GM19468 (cell line): ENCODE results near the gene AGPAT4.
"Not testable (repeated sequence)": the region's sequence is repeated elsewhere in the genome, so short reads cannot be mapped to it uniquely, and the experiment has no call there.

Source experiments
- ATAC-seq: cut with Tn5 transposase; IDR thresholded peaks from one replicate; pipeline ENCODE4 v1.9.1; 2021; ENCODE audit warnings: mild to moderate bottlenecking, moderate library complexity, moderate number of reproducible peaks; ENCODE audit not compliant: unreplicated experiment; ENCODE audit errors: extremely low read depth

AGPAT4 gene

DNA sequence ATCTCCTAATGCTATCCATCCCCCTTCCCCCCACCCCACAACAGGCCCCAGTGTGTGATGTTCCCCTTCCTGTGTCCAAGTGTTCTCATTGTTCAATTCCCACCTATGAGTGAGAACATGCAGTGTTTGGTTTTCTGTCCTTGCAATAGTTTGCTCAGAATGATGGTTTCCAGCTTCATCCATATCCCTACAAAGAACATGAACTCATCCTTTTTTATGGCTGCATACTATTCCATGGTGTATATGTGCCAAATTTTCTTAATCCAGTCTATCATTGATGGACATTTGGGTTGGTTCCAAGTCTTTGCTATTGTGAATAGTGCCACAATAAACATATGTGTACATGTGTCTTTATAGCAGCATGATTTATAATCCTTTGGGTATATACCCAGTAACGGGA, 101.1 kb downstream of the AGPAT4 start:
- not testable (repeated sequence) for ATAC-seq

DNA sequence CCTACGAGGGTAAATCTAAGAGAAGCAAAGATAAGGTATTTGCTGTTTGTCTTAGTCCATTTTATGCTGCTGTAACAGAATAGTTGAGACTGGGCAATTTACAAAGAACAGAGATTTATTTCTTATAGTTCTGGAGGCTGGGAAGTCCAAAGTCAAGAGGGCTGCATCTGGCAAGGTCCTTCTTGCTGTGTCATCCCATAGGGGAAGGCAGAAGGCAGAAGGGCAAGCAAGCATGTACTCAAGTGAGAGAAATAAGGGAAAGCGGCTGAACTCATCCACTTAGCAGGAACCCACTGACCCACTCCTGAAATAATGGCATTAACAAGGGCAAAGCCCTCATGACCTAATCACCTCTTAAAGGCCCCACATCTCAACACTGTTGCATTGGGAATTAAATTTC, 102.7 kb downstream of the AGPAT4 start:
- ATAC-seq, result no peak

DNA sequence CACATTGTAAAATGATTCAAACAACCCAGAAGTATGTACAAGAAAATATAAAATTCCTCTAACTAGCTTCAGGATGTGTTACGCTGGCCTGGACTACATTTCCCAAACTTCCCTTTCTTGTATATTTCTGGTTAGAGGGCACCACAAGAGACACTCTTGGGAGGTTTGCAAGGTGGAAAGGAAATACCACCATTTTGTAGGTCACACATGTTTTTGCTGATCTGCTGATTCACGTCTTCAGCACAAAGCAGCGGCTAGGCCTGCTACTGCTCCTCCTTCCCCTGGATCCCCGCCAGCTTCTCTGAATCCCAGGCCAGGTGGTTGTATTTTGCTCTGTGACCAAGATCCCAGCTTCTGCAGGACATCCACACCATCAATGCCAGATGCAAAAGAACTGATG, 104.2 kb downstream of the AGPAT4 start:
- ATAC-seq, result no peak

DNA sequence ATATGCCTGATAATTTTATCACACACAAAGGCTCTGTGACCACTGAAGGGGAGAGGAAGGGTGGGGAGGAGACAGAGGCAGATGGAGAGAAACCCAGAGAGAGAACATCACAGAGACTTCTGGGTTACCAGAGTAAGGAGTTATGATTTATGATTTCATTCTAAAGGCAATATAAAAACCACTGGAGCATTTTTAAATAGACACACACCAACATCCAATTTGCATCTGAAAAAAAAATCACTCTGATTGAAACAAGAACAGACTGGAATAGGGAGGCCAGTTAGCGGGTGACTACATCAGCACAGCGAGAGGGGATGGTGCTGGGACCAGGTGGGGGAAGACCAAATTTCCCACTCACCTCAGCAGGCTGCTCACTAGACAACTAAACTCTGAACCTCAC, 104.8 kb downstream of the AGPAT4 start:
- no peak for ATAC-seq

DNA sequence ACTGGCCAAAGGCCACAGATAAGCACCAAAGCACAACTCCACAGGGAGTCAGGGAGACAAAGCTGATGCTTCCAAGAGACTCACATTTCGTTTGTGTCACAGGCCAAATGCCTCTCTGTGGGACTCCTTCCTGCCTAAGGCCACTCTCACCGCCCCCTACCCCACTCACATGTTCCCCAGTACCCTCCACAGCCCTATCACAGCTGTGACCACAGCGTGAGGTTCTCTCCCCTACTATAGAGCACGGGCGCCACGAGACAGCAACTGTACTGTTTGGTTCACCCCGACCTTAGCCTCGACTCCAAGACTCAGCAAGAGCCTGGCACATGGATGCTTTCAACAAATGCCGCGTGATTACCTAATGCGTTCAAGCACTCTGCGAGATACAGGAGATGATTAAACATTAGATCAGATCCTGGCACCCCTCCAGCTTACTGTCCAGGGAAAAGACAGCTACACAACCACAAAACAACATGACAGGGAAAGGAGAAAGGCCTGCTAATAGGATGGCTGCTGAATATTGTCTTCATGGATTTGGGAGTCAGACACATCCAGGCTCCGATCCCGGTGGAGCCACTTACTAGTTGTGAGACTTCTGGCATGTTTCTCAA, 105.5 kb downstream of the AGPAT4 start:
- ATAC-seq, result no peak

DNA sequence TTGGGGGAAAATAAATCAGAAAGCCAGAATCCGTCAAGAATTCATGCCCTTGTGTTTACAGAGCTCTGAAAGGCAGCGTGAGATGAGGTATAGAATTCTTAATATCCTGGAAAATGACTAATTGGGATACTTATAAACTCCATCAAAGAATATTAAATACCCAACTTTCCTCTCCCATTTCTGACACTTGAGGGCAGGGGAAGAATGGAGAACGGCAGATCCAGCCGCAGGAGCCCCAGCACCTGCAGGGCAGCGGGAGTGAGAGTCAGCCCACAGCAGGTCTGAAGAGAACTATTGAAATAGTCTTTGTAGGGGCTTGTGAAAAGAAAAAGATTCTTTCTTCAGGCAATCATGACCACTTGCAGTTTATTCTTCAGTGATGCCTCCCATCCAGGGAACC, 107.2 kb downstream of the AGPAT4 start:
- ATAC-seq, result no peak

DNA sequence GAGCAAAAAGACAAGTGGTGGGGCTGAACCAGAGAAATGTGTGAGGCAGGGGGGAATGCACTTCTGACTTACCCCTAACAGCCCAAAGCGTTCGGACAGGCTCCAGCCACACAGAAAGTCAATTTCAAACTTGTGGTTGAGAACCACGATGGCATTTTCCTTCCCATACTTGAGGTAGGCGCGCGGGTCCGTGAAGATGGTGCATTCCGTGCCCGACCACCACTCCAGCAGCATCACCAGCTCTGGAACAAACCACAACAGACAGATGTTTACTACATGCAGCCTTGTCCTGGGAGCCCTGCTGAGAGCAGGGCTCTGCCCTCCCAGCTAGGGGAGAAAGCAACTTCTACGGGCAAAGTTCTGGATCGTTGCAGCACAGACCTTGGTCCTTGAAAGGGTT, 107.7 kb downstream of the AGPAT4 start:
- no peak for ATAC-seq

DNA sequence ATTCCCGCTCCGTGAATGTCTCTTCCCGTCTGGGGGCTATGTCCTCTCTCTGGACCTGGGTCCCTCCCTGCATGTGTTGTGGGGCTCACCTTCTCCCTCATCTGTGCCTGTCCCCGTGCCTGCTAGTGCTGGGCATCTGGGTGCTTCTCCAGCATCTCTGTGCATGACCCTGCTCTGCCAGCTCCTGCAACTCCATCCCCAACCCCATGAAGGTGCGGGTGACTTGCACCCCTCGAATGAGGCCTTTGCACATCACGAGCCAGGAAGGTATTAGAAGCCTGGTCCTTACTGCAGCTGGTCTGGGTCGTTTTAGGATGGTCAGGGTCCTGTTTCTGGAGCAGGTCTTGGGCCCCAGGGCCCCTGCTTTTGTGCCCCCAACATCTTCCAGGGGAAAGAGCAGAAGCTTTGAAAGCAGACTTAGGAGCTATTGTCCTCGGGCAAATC, 109.7 kb downstream of the AGPAT4 start:
- ATAC-seq, result no peak

DNA sequence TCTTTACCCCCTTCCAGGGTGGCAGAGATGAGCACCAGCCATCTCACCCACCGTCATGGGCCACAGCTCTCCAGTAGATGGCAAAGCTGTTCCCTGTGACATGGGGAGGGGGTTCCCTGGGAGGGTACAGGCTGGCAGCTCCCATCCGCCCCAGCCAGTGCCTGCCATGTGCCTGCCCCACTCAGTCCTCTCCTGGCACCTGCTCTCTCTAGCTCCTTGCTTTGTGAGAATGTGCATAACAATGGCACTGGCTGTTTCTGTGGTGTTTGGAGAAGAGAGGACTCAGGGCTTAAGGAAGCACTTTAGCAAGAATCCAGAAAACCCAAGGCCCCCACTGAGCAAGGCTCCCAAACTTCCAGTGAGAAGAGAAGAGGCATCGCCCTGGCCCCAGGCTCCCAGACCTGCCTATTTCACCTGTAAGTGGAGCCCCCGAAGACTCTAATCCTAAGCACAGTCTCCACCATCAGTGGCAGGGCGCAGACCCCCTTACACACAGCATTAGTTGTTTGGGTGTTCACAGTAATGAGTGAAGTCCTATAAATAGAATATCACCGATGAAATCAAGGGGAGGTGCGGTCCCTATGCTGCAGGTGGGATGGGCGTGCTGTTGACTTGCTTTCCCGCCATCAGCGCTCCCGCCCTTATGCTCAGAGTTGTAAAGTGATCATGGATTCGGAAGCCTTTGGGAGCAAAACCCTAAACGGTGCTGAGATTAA, 110.2 kb downstream of the AGPAT4 start:
- ATAC-seq, result no peak

DNA sequence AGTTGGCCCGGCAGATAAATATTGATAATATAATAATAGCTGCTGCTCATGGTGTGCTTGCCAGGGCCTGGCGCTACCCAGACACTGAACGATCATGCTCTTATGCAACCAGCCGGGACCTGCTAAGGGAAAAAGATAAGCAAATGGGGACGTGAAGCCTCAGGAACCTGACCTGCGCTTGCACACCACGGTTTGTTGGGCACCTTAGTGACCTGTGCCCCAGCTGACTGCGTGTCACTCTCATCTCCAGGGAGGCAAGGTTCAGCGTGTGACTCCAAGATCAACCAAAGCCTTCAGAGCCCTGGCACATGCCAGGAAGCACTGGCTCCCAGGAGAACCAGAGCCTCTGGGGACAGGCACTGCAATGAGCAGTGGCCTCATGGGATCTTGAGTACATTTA, 111.1 kb downstream of the AGPAT4 start:
- no peak for ATAC-seq

DNA sequence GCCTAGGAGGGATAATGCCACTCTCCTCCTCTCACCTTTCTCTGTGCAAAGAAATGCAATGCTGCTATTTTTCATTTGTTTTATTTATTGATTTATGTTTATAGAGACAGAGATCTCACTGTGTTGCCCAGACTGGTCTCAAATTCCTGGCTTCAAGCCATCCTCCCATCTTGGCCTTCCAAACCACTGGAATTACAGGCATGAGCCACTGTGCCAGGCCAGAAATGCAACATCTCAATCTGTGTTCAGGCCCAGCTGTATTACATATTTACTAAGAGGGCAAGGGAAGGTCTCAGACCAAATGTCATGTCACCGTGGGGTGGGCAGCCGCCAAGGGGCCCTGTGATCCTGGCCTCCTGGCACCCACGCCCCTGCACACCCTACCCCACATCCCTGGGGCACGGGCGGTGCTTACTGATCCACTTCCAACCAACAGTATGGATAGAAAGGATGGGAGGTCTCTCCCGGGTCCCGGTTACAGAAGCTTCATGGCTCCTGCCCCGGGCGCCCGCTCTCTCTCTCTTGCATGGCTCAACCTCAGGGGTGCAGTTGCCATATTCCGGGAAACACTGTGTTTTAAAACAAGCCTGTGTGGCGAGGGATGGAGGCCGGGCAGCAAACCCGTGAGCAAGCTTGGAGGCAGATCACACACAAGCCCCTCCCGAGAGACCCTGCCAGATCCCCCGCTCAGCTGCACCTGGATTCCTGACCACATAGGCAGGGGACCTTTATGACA, 111.8 kb downstream of the AGPAT4 start:
- ATAC-seq, result no peak

DNA sequence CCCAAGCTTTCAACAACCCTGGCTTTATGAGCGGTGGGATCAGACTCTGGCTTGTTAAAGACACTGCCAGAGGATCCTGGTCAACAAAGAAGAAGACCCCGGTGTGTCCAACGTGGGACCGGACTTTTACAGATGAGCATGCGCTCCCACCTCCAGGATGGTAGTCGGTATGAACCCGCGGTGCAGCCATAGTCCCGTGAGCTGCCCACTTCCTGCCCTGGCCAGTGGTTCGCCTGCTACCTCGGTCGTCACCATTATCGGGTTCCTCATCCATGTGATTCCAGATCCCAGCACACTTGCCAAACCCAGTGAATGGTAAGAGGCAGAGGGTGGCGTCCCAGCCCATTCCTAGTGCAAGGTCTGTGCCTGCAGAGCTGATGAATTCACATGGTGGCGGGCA, 112.7 kb downstream of the AGPAT4 start:
- ATAC-seq, result no peak

DNA sequence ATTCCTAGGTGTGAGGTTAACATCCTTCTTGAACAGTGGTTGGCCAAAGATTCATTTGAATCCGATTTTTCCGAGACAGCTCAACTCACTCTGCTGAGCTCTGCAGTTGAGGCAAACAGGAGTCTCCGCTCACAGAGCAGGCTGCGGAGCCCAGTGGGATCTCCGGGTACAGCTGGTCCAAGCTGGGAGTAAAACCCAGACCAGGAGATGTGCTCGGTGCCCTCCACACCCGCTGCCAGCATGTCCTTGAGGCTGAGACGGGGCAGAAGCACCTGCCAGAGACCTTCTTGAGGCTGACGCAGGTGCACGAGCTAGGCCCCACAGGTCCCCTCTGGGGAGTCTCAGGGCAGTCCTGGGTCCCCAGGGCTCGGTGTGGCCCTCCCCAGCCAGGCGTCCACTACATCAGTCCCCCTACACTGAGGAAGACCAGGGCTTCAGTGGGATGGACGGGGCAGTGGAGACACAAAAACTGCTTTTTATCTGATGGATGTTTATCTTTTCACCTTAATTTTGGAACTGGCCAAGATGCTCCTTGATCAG, 119.0 kb downstream of the AGPAT4 start:
- ATAC-seq, result no peak

DNA sequence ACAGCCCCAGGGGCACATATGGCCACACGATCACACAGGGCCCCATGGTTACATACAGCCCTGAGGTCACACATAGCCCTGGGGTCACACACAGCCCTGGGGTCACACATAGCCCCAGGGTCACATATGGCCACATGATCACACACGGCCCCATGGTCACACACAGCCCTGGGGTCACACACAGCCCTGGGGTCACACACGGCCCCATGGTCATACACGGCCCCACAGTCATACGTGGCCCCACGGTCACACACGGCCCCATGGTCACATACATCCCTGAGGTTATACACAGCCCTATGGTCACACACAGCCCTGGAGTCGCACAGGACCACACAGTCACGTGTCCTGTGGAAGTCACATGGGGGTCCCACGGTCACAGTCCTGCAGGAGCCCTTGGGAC, 120.1 kb downstream of the AGPAT4 start:
- ATAC-seq, result no peak

DNA sequence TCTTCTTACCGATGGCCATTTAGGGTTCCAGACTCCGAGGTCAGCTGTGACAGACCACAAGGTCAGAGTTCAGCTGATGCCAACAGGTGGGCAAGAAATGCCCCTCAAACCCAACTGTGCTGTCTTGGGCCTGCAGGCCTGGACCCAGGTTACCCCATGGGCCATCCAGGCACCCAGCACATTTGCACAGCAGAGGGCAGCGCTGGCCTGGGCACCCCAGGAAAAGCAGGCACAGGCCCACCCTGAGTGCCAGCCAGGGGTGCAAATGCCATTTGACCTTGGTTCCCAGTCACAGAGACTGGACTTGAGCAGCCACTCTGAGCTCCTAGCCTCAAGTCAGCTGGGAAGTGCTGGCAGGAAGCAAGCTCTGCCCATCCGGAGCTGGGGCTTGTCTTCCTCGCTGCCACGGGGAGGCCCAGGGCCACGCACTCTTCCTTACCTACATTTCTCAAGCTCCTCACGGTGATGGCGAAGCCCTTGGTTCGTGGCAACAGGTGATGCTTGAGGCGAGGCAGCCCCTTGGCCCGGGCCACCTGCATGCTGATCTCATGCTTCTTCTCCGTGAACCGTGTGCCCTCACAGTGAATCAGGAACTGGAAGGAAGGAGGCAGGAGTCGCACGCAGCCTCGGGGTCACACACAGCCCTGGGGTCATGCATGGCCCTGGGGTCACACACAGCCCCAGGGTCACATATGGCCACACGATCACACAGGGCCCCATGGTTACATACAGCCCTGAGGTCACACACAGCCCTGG, 120.8 kb downstream of the AGPAT4 start:
- no peak for ATAC-seq

DNA sequence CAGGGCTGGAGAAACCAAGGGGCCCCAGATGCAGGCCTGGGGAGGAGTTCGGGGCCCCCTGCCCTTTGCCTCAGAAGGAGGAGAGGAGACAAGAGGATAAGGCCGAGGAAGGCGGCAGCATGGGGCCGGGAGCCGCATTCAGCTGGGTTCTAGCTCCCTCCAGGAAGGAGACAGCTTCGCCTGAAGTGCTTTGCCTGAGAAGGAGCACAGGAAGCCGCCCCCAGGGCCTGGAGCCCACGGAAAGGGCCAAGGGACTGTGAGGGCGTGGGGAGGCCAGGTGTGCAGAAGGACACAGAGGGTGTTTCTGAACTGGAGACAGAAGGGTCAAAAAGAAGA, 121.4 kb downstream of the AGPAT4 start:
- ATAC-seq, result no peak

DNA sequence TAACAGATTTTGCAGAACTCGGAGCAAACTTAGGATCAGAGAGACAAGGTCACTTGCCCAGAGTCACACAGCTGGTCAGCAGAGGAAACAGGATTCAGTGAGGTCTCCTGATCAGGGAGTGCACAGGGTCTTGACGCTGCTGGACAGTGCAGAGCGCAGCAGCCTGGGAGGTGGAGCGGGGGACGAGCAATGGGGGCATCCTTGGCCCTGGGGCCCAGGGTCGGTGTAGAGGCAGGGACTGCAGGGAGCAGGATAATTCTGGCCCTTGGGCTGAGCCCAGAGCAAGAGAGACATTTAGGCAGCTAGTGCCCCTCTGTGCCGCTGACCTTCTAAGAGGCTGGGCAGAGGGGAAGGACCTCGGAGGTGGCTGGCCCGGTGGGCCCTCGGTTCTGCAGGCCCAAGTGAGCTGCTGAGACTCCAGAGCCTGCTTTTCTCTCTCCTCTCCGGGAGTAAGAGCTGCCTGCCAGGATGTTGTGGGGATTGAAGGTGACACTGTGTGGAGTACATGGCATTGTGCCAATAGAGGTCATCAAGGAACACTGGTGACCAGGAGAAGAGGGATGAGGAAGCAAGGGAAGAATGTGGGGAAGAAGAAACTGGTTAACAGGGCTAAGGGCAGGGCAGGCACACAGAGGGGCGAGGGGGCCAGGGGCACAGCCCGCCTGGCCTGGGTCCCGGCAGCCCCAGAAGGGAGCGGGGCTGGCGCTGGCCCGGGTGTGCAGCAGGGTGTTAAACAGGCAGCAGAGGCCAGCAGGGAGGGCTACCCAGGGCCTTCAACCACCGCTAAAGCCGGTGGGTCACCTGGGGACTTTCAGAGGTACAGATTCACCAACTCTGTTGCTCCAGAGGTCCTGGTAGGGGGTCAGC, 122.0 kb downstream of the AGPAT4 start:
- ATAC-seq, result no peak

DNA sequence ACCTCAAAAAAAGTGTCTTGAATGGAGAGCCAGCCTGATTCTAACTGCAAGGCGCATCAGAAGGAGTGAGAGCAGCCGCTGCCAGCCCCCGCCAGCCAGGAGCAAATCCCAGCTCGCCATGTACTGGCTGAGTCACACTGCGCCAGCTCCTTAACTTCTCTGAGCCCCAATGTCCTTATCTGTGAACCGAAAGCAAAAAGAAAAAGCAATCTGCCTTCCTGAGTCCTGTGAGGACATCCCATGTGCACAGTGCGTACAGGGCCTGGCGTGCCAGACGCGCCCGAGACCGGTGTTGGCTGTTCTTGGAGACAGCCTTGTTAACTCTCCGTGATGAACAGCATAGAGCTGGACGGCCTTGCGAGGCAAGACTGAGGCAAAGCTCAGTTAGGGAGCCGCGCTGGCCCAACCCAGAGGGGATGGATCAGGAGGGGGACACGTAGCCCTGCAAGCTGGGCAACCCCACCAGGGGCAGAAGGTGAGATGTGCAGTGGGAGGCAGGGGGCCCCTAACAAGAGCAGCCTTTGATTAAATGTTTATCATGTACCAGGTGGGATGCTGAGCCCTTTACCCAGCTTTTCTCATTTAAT, 122.7 kb downstream of the AGPAT4 start:
- no peak for ATAC-seq

DNA sequence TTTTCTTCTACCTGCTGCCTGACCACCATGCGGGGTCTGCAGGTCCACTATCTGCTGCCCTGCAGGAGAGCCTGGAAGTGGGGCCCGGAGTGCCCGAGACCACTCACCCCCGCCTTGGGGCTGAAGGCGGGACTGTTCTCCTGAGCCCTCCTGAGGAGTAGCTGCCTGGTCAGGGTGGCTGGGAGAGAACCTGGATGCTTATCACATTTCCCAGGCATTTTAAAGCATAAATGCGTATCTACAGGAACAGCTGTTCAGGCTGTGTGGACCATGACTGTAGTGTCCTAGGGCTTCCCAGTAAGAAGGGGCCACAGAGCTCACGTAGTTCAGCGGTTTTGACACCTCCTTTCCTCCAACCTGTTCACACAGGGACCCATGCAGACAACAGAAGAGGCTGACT, 123.3 kb downstream of the AGPAT4 start:
- no peak for ATAC-seq
